Measurements from ENCODE around the gene ZFY. TPM values are rescaled to one million over a fixed set of nuclear protein-coding genes. Genes with fewer than 3 reads are reported as not detected.

The ZFY gene
- total RNA-seq, 1 experiment from 2014 or later, result 16.8 TPM

Other genes with a start within 250 kb of the ZFY start
- gene SRY, start 147.7 kb upstream of the ZFY start, total RNA-seq (2014; rRNA removed; shearing (Covaris generic)), result not detected in 2 replicates
- gene RPS4Y1, start 93.8 kb upstream of the ZFY start, total RNA-seq (2014; rRNA removed; shearing (Covaris generic)), result 472 and 529 TPM in 2 replicates